ENCODE measurements around the gene KSR1. TPM values are rescaled to one million over a fixed set of nuclear protein-coding genes. Genes with fewer than 3 reads are reported as not detected.

The KSR1 gene
- total and polyA plus RNA-seq, 2 of the 4 experiments (the other 2 are of a cell fraction), result 12.5 to 21.9 TPM

DNA sequence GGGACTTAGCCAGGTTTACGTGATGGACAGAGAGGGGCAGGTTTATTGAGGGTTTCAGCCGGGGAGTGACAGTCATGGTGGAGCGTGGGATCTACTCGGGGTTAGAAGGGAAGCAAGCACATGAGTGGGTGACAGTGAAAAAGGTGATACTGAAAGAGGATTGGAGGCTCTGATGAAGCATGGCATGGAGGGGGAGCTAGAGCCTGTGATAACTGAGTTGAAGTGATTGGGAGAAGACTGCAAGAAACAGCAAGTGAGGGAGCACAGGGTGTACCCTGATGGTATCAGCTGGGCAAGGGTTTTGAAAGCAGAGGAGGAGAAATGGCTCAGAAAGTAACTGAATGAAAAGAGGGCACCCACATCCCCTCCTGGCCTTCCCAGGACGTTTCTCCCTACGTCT lies 6.7 kb upstream of the KSR1 start:
- peak overlapping the region in 1 of 2 experiments; percentile 17; a peak in 1 of 4 replicates for H4K8ac ChIP-seq (ENCODE audit: low read depth in 2 of 2, low read length in 2 of 2)
- H4K91ac ChIP-seq (ENCODE audit: insufficient read depth, low read depth, low read length), result peak overlapping the region; percentile 78
- no peak overlapping the region for H3K9ac ChIP-seq (ENCODE audit: low read depth, low read length)
- no peak for ATAC-seq (ENCODE audit: low read depth)
- peaks cover 4% of the 10 kb centered on the region; the same call in 1 of the 2 replicates for H4K20me1 ChIP-seq (ENCODE audit: insufficient read depth, low read length)
- H3K9me1 ChIP-seq (ENCODE audit: insufficient read depth, low read length), result peaks cover 16% of the 10 kb centered on the region
- H2AK9ac ChIP-seq (replicated peaks; ENCODE audit: low read depth, low read length, poor library complexity), result no peak overlapping the region
- no peaks in the 10 kb centered on the region for H3K27me3 ChIP-seq (ENCODE audit: control insufficient read depth, insufficient read depth, low read length)
- no peaks in the 10 kb centered on the region for H3K79me1 ChIP-seq (ENCODE audit: low read depth in 1 of 2, low read length in 2 of 2)
- ChIA-PET CTCF (no interaction called here), POLR2A (ENCODE audit: unreplicated experiment) (no interaction called here)
- no peak overlapping the region for H3K4me3 ChIP-seq (ENCODE audit: insufficient read depth, low read depth, low read length)
- H2BK5ac ChIP-seq (ENCODE audit: low read depth, low read length, poor library complexity, severe bottlenecking), result no peak overlapping the region
- no peaks in the 10 kb centered on the region for H3K36me3 ChIP-seq (ENCODE audit: control insufficient read depth, insufficient read depth, low read length)
- dilution Hi-C loops (cut with HindIII; ENCODE audit: low sequenced_read_pairs, unreplicated experiment) (no loop called here), in situ Hi-C loops (cut with MboI; ENCODE audit: low sequenced_read_pairs) (loop anchor here (10.0 to 25.0 kb wide), 2 partner anchors 85 to 212 kb away; no protein-coding TSS in a partner anchor), intact Hi-C loops (cut with micrococcal nuclease) (no loop called here)
- H2AK5ac ChIP-seq (ENCODE audit: low read depth, low read length), result peak overlapping the region; percentile 86
- no TSS peak for BruUV-seq (replicated peaks)
- H2AFZ ChIP-seq (replicated peaks; ENCODE audit: low read length, poor library complexity), result no peak overlapping the region
- no peak overlapping the region for H2BK20ac ChIP-seq (ENCODE audit: low read depth, low read length)
- H3K4me2 ChIP-seq (ENCODE audit: low read depth, low read length), result no peak overlapping the region
- TF ChIP-seq MAFK (IDR thresholded peaks at IDR 0.05; ENCODE audit: low read depth, low read length) (no peak), RCOR1 (IDR thresholded peaks at IDR 0.05; ENCODE audit: insufficient replicate concordance, low read length) (no peak), CTCF (conservative IDR thresholded peaks at IDR 0.05; ENCODE audit: low read depth, low read length) (no peak), POLR2A (IDR thresholded peaks at IDR 0.05; ENCODE audit: low read depth, low read length) (no peak), FOS (IDR thresholded peaks at IDR 0.05; ENCODE audit: low read depth, low read length) (no peak), CHD1 (IDR thresholded peaks at IDR 0.05; ENCODE audit: low read depth, low read length) (no peak), RFX5 (IDR thresholded peaks at IDR 0.05; ENCODE audit: low read depth, low read length) (no peak), RAD21 (IDR thresholded peaks at IDR 0.05; ENCODE audit: low read length) (no peak), USF2 (IDR thresholded peaks at IDR 0.05; ENCODE audit: low read depth, low read length) (no peak)
- no peak overlapping the region for H3K27ac ChIP-seq (ENCODE audit: insufficient read depth, low read length)
- no peak overlapping the region; the same call in 1 of the 2 replicates for H3K23ac ChIP-seq (ENCODE audit: low read depth, low read length)
- H2BK15ac ChIP-seq (ENCODE audit: low read depth, low read length), result peak overlapping the region; percentile 85; the same call in 2 of the 3 replicates
- peak overlapping the region; percentile 28; the same call in 1 of the 2 replicates for H3K18ac ChIP-seq (ENCODE audit: low read depth, low read length)
- no peak for DNase-seq
- no peak overlapping the region for H3K56ac ChIP-seq (ENCODE audit: extremely low read depth, insufficient read depth, low read length)
- no peaks in the 10 kb centered on the region for H3K9me3 ChIP-seq (ENCODE audit: control insufficient read depth, insufficient read depth, low read length)
- peaks cover 24% of the 10 kb centered on the region for H3K4me1 ChIP-seq (ENCODE audit: control insufficient read depth, insufficient read depth, low read length)
- no peak overlapping the region for H4K5ac ChIP-seq (ENCODE audit: low read depth, low read length)
- peak overlapping the region; percentile 53; the same call in 1 of the 2 replicates for H3K14ac ChIP-seq (replicated peaks; ENCODE audit: low read depth, low read length)
- H2BK120ac ChIP-seq (ENCODE audit: low read depth, low read length), result peak overlapping the region; percentile 36
- WGBS, 2 experiments (ENCODE audit: extremely low coverage in 2 of 2, insufficient read length in 1 of 2), result 85% methylated on average over 4 of the region's 6 CpGs; no CpG with 5 or more reads in 1 of the 2 experiments
- peak overlapping the region; percentile 34; the same call in 1 of the 2 replicates for H3K4ac ChIP-seq (ENCODE audit: low read depth, low read length)
